GM21717 (cell line): Measurements from ENCODE around the gene ABCC8.

Source experiments
- ATAC-seq: cut with Tn5 transposase; IDR thresholded peaks from one replicate; pipeline ENCODE4 v1.9.1; 2021; ENCODE audit warnings: mild to moderate bottlenecking, moderate library complexity; ENCODE audit not compliant: unreplicated experiment

The ABCC8 gene

GRCh38 chr11:17407575-17407974 is 69.1 kb downstream of the ABCC8 start:
- no peak for ATAC-seq

DNA sequence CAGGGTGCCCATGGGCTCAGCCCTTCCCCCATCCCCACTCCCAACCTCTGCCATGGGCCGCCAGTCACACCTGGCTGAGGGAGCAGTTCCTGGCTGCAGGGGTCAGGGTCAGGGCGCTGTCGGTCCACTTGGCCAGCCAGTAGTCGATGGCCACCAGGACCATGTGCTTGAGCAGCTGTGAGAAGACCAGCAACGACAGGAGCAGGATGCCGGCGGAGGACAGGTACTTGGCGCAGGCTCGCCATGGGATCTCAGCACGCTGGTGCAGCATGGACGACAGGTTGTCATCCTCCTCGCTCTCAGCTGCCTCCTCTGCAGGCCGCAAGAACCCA is 69.9 kb downstream of the ABCC8 start:
- ATAC-seq = no peak

DNA sequence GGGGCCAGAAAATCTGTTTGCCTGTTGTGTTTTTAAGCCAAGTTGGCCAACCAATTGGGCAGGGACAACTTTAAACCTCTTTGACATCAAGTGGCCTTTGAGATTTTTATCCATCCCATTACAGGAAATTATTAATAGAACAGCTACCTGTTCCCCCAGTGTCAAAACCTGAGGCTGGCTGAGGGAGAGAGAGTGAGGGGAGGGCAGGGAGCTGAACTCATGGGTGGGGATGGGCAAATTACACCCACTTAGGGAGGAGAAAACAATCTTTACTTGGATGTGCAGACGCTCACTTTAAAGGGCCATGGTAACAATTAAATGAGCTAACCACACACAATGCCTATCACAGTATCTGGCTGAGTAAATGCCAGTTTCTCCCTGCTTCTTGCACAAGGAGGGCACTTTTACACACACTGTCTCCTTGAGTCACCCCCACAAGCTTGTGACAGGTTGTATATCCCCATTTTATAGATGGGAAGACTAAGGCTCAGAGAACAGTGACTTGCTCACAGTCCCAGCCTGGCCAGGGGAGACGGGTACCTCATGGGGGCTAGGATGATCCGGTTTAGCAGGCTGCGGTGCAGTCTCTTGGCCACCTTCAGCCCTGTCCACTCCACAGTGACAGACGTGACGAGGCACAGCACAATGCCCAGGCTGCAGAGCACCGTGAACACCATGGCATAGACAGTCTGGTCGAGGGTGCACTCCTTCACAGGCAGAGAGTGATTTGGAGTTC is 70.4 kb downstream of the ABCC8 start:
- no peak for ATAC-seq

DNA sequence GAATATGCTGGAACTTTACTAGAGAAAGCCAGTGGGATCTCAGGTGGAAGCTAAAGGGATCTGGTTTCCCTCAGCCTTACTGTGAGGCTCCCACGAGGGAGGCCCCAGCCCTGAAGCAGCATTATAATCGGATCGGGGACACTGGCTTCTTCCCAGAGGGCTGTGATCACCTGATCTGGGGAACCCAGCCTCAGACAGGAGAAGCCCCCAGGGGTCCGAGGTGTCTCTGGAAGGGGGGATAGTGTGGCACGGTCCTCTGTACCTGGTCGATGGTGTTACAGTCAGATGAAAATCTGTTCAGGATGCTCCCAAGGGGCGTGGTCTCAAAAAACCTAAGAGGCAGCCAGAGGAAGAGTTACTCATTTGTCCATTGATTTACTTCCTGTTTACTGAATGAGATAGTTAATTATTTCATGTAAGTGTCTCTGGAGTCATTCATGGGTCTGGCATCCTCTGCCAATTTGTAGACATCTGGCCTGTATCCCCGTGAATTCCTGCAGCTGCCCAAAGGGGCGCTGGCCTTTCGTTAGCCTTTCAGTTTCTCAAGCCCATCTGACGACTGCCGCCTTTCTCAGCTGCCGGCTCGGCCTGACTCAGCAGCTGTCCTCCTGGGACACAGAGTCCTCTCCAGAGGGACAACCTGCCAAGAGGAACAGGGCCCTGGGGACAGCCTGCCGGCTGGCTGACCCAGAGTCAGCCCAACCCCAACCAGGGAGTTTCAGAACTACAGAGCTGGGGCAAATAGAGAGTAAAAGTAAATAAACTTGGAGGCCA is 71.2 kb downstream of the ABCC8 start:
- ATAC-seq = no peak

- ATAC-seq = no peak
Observed at GRCh38 chr11:17403980-17404759, 72.5 kb downstream of the ABCC8 start.

DNA sequence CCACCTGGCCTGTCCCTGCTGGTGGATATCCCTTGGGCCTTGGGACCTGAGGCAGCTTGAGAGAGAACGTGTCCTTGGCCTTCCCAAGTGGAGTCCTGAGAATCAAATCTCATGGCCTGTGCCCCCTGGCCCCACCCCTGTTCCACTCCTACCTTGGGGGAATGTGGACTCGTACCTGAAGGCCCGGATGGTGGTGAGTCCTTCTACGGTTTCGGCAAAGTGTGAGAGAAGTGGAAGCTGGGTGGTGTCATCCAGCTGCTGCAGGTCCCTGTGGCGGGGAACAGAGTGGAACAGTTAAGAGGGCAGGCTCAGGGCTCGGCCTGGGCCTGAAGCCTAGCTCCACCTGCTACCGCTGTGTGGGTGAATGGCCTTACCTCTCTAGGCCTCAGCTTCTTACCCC is 74.2 kb downstream of the ABCC8 start:
- ATAC-seq = no peak

DNA sequence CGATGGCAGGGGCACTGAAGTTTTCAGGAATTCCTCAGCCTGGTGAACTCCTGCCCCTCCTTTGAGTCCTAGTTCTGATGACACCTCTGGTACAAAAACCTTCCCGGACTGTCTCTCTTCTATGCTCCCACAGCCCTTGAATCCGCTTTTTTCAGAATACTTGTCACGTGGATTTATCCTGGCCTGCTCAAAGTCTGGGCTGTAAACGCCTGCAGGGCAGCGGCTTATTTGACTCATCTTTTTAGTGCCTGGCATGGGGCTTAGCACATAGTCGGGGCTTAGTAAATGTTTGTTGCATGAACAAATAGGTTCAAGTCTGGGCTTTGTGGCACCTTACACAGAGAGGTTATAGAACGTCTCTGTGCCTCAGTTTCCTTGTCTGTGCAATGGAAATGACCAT is 74.8 kb downstream of the ABCC8 start:
- ATAC-seq = no peak

DNA sequence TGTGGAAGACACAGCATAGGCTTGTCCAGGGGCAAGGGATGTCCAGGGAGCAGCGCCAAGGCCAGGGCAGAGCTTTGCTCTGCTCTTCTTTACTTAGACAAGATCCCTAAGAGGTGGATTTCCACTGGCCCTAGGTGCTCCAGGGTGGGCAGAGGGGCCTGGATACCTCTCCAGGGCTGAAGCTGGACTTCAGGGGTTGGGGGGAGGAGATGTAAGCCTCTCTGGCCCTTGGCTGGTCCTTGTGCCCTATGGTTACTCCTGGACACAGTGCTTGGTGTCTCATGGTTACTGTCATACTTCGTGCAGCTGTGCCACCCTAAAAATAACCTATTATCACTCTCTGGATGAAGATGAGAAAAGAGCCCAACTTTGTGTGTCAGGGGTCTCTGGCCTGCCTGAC is 75.3 kb downstream of the ABCC8 start:
- no peak for ATAC-seq

GRCh38 chr11:17400048-17400775 is 76.4 kb downstream of the ABCC8 start:
- no peak for ATAC-seq

DNA sequence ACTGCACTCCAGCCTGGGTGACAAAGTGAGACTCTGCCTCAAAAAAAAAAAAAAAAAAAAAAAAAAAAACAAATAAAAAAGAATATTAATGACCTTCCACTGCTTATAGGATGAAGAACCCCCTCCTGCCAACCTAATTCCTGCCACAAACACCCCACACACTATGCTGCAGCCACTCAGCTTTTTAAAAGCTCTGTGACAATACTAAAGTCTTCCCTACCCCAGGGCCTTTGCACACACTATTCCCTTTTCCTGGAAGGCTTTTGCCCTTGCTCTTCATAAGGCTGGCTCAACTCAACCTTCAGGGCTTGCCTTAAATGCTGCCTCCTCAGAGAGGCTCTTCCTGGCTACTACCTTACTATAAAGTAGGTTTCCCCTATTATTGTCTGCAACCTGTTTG is 77.4 kb downstream of the ABCC8 start:
- ATAC-seq = no peak

DNA sequence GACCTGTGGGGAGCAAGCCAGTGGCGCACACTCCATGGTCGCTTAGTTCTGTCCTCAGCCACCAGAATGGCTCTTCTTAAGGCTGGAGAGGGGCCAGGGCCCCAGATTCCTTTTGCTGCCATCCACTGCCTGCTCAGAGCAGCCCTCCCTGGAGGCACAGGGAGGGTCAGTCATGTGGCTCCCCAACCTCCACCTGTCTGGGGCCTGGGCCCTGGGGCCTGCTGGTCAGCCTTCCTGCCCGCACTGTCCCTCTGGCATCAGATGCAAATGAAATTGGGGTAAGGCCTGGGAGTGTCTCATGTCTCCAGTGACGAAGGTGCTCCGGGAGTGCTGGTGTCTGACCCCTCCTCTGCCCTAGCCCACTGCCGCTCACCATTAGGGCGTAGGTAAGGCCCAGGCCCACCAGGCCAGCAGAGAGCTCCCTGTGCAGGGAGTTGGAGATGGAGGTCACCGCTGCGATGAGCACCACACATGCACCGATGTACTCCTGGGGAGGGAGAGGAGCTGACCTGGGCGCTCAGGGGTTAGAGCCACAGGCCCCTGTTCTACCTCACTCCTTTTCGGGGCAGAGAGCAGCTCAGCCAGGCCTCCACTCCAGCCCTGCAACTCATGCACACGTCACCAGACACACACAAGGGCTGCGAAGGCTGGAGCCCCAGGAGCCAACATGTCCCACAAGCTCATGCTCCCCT is 79.2 kb downstream of the ABCC8 start:
- no peak for ATAC-seq

DNA sequence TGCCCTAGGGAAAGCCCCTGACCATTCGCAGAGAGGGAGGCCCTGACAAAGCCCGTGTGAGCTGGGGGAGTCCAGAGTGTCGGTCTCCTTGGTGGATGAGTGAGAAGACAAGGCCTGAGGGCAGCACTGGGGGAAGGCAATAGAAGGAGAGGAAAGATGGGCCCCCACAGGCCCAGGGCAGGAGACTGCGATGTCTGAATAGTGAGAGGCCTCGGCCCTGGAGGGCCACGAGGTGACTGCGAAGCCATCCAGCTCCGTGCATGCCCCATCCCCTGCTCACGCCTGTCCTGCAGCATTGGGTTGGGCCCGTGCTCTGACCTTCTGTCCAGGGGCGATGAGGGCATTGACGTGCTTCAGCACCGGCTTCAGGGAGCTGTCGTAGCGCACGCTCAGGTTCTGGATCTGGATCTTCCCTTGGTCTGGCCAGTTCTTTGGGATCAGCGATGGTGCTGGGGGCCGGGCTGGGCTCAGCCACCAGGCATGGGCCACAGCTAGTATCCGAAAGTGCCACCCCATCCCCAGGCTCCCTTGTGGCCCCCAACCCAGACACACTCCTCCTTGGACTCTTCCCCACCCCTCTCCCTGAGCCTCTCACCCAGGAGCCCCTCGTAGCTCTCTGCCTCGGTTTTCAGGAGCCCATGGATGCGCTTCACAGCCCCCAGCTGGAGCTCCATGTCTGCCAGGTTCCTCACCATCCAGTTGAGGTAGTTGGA is 79.9 kb downstream of the ABCC8 start:
- no peak for ATAC-seq

GRCh38 chr11:17395978-17396377 is 80.7 kb downstream of the ABCC8 start:
- ATAC-seq = no peak

DNA sequence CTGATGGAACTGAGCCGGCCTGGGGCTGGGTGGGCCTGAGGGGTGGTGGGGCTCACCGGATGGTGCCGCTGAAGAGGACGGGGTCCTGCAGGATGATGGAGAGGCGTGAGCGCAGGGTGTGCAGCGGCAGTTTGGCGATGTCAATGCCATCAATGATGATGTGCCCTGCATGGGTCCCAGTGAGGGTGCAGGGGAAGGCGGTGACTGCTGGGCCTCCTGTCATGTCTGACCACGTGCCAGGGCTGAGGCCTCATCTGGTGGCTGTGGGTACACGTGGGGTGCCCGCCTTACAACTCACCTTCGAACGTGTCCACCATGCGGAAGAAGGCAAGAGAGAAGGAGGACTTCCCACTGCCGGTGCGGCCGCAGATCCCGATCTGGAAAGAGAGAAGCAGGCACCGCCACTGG is 81.1 kb downstream of the ABCC8 start:
- ATAC-seq = no peak

- no peak for ATAC-seq
Observed at GRCh38 chr11:17394743-17395390, 81.8 kb downstream of the ABCC8 start.

DNA sequence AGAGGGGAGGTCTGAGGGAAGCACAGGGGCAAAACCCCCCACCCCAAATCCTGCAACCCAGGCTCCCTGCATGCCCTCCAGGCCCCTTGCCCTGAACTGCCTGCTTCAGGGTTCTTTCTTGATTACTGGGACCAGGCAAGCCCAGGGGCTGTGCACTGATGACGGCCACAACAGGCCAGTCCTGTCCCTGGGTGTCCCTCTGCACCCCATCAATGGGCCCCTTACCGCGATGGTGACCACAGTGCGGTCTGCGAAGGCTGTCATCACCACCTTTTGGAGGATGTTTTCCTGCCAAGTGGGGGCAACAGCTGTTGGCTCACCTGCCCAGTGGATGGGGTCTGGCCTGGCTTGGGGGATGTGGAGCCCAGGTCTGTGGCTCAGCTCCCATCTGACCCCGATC is 83.2 kb downstream of the ABCC8 start:
- no peak for ATAC-seq

GRCh38 chr11:17392872-17393271 is 83.8 kb downstream of the ABCC8 start:
- no peak for ATAC-seq

DNA sequence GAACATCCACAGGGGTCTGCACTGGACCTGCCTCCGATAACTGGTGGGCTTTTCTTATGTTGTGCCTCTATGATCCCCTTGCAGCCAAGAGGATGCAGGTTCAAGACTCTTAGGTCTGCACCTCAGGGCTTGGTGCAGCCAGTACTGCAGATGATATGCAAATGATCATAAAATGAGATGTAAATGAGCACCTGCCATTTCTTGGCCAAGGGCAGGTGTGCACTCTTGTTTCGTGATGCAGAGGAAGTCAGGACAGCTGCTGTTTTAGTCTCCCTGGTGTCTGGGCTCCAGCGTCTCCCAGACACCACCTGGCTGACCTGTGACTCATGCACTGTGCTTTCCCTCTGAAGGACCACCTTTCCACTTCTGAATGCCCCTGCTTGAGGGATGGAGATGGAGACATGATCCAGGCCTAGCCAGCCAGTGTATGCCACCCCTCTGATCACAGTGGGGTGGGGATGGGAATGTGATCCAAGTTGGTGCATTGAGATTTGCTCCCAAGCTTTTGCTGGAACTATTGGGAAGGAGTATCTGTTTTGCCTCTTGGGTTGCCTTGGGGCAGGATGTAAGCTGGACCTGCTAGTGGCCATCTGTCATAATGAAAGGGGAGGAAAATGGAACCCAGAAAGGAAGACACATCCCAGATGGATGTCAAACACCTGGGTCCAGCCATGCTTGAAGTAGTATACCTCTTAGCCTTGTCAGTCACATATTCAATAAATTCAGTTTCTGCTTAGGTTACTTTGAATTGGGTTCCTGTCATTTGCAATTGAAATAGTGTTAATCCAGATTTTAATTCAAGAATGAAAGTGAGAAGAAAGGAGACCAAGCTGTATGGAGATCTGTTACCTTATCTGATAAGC is 84.9 kb downstream of the ABCC8 start:
- ATAC-seq = no peak
